Measurements from ENCODE around the gene PBRM1.

- TF ChIP-seq CTCF (IDR thresholded peaks at IDR 0.05) (no peak), POLR2A (IDR thresholded peaks at IDR 0.05) (no peak), POLR2AphosphoS5 (IDR thresholded peaks at IDR 0.05) (no peak), EP300 (IDR thresholded peaks at IDR 0.05) (no peak)
These were observed 182.8 kb downstream of the PBRM1 start for GRCh38 chr3:52502808-52503350.

All from stomach (tissue), 4 donors.